Epithelial cell of proximal tubule (primary cell): ENCODE data around the gene DYNC1H1. TPM values are rescaled to one million over a fixed set of nuclear protein-coding genes. Genes with fewer than 3 reads are reported as not detected.

ENCODE experiments used
- DNase-seq: peaks from one replicate; pipeline ENCODE4 v3.0.0-alpha.2; 2011; ENCODE audit warnings: low read depth
- H3K4me3 ChIP-seq: 2 replicates; pipeline ENCODE4 v1.5.1; 2011; ENCODE audit warnings: low read depth, mild to moderate bottlenecking, low read length
- CTCF ChIP-seq: conservative IDR thresholded peaks from 2 replicates; pipeline ENCODE4 v1.5.1; 2012; ENCODE audit warnings: low read depth, mild to moderate bottlenecking, low read length
- total RNA-seq: library from RNA; depleted of rRNA; stranded (reverse); fragments of >200 nt; gene quantifications from 2 replicates; pipeline ENCODE4 v1.2.3, GENCODE V29; 2015

The DYNC1H1 gene
- total RNA-seq, 1 donor from 2014 or later: 402 TPM

- DNase-seq: no peak
- TF ChIP-seq CTCF: no peak
- no peak overlapping the region for H3K4me3 ChIP-seq
Measured at GRCh38 chr14:101920271-101920670, 44.1 kb upstream of the DYNC1H1 start.

- H3K4me3 ChIP-seq: no peak overlapping the region
- DNase-seq: no peak
- TF ChIP-seq CTCF: no peak
Measured at GRCh38 chr14:101922866-101923265, 41.5 kb upstream of the DYNC1H1 start.

GRCh38 chr14:101925152-101925551, 39.2 kb upstream of the DYNC1H1 start:
- no peak for TF ChIP-seq CTCF
- no peak overlapping the region for H3K4me3 ChIP-seq
- DNase-seq: no peak

- no peak for TF ChIP-seq CTCF
- no peak for DNase-seq
- no peak overlapping the region for H3K4me3 ChIP-seq
Measured at GRCh38 chr14:101926085-101926484, 38.3 kb upstream of the DYNC1H1 start.

DNA sequence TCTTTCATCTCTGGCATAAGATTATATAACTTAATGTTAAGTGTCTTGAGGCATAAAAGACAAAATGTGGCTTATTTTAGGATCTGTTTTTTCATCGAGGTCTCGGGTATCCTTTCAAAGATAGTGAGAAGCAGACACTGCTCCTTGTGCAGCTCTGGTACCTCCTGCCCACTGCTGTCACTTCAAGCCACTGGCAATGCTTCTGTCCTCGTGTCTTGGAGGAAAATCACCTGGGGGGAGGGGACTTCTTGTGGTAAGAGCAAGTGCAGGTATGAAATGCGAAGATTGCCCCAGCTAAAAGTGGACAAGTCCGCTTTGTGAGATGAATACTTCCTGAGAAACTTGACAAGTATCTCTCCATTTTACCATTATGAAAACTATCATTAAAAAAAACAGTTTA, 37.8 kb upstream of the DYNC1H1 start:
- DNase-seq: no peak
- no peak overlapping the region for H3K4me3 ChIP-seq
- no peak for TF ChIP-seq CTCF

DNA sequence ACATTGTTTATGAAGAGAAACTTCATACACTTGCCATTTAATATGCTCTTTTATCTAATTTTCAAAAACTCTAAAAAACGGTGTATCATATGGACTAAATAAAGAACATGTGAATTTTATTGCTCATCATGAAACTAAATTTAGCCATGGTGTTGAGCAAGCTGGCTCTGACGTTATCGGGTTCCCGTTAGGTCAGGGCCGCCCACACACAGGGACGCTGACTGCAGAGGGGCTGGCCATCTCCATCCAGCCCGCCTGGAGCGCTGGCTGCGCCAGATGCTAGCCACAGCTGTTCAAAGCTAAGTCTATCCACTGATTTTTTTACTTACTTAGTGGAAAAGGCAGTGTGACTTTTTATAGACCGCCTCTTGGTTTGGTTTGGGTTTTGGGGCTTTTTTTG, 36.5 kb upstream of the DYNC1H1 start:
- H3K4me3 ChIP-seq: no peak overlapping the region
- TF ChIP-seq CTCF: no peak
- no peak for DNase-seq

- TF ChIP-seq CTCF: no peak
- no peak overlapping the region for H3K4me3 ChIP-seq
- no peak for DNase-seq
Measured at GRCh38 chr14:101928415-101928841, 35.9 kb upstream of the DYNC1H1 start.
